Measurements from ENCODE around the gene CKB.

GRCh38 chr14:103491691-103492090, 30.9 kb downstream of the CKB start:
- TF ChIP-seq POLR2AphosphoS5 (IDR thresholded peaks at IDR 0.05; ENCODE audit: low read depth, low read length) (no peak), POLR2A (IDR thresholded peaks at IDR 0.05; ENCODE audit: low read depth, low read length) (no peak)

Measured in GM12892 (cell line).